K562 (cell line): ENCODE data around the gene TF. TPM values are rescaled to one million over a fixed set of nuclear protein-coding genes. Genes with fewer than 3 reads are reported as not detected.

ENCODE experiments used
- ATAC-seq: fragments of 200-7000 bp; cut with Tn5 transposase; 3 replicates; pipeline ENCODE4 v1.9.1; 2020; ENCODE audit warnings: moderate library complexity
- BruUV-seq: library from RNA; stranded (reverse); fragments of 400-500 nt; replicated peaks from 2 replicates; lab custom pipeline; 2021; lab: Mats Ljungman, UMichigan
- CTCF ChIA-PET: fragments of 300-600 bp; formaldehyde crosslinking; extraction: SDS; loops from one replicate; lab custom pipeline; 2021; ENCODE audit warnings: low intra/inter-chr PET ratio; lab: Yijun Ruan, JAX
- POLR2A ChIA-PET: fragments of 300-600, 350-650 bp; sonication (Branson Sonifier 250); formaldehyde crosslinking; extraction: SDS; loops from one replicate; lab custom pipeline; 2021; ENCODE audit warnings: antibody characterized with exemption, inconsistent platforms; lab: Yijun Ruan, JAX
- DNase-seq, 4 experiments: peaks; one replicate each; pipeline versions ENCODE4 v3.0.0 to v3.0.0-alpha.2; 2011 to 2018; ENCODE audit warnings: low spot score in 3 of 4, mixed read lengths in 3 of 4; ENCODE audit errors: extremely low read depth in 1 of 4
- FAIRE-seq: peaks from 2 replicates; lab custom pipeline; 2011; peaks lifted over from hg19 to GRCh38; lab: Jason Lieb, UNC
- H2AFZ ChIP-seq: 2 replicates; pipeline ENCODE4 v1.6.0; 2011; ENCODE audit warnings: low read depth, low read length, control low read depth, inconsistent platforms
- H3K27ac ChIP-seq: fragments of 200-600 bp; 3 replicates; pipeline ENCODE4 v1.8.0; 2011; ENCODE audit warnings: low read depth, mild to moderate bottlenecking, control low read depth, inconsistent platforms, low read length, moderate library complexity, mixed read lengths; ENCODE audit errors: extremely low read depth
- H3K27me3 ChIP-seq, 2 experiments: fragments of 300-600 bp in 1 of 2; 2 replicates in 1 of 2; 3 replicates in 1 of 2; pipeline versions ENCODE4 v1.6.0 to v1.8.0; 2011; ENCODE audit warnings: inconsistent platforms in 2 of 2, low read length in 2 of 2, mild to moderate bottlenecking in 1 of 2, mixed read lengths in 1 of 2, moderate library complexity in 1 of 2; ENCODE audit not compliant: control insufficient read depth in 2 of 2, insufficient read depth in 2 of 2
- H3K36me3 ChIP-seq: fragments of 300-600 bp; 3 replicates; pipeline ENCODE4 v1.8.0; 2011; ENCODE audit warnings: mild to moderate bottlenecking, low read length, inconsistent platforms; ENCODE audit not compliant: control insufficient read depth, insufficient read depth
- H3K4me1 ChIP-seq, 2 experiments: fragments of 200-600 bp in 1 of 2; replicated peaks in 1 of 2; 2 replicates in 1 of 2; 3 replicates in 1 of 2; pipeline versions ENCODE4 v1.5.1 to v1.8.0; 2011; ENCODE audit warnings: inconsistent platforms in 2 of 2, low read length in 2 of 2, mild to moderate bottlenecking in 1 of 2, mixed read lengths in 1 of 2, moderate library complexity in 1 of 2; ENCODE audit not compliant: control insufficient read depth in 2 of 2, insufficient read depth in 2 of 2
- H3K4me2 ChIP-seq: 2 replicates; pipeline ENCODE4 v1.6.1; 2011; ENCODE audit warnings: low read length, control low read depth, inconsistent platforms, mixed read lengths; ENCODE audit not compliant: insufficient read depth
- H3K4me3 ChIP-seq: fragments of 200-600 bp; sonication (generic), shearing (Covaris generic); 2 replicates; pipeline ENCODE4 v1.5.1; 2016; ENCODE audit warnings: control low read depth, inconsistent platforms
- H3K79me2 ChIP-seq: fragments of 200-600 bp; 3 replicates; pipeline ENCODE4 v1.8.0; 2011; ENCODE audit warnings: low read length, inconsistent platforms; ENCODE audit not compliant: control insufficient read depth, insufficient read depth
- H3K9ac ChIP-seq, 2 experiments: 2 replicates each; pipeline versions ENCODE4 v1.6.0 to v1.6.1; 2011; ENCODE audit warnings: low read depth in 2 of 2, low read length in 2 of 2, control low read depth in 1 of 2, inconsistent platforms in 1 of 2, mild to moderate bottlenecking in 1 of 2, mixed read lengths in 1 of 2; ENCODE audit not compliant: insufficient read depth in 1 of 2
- H3K9me1 ChIP-seq: one replicate; pipeline ENCODE4 v1.6.0; 2011; ENCODE audit warnings: inconsistent platforms, mild to moderate bottlenecking, low read length, moderate library complexity; ENCODE audit not compliant: control insufficient read depth, insufficient read depth
- H3K9me3 ChIP-seq: replicated peaks from 2 replicates; pipeline ENCODE4 v1.5.1; 2011; ENCODE audit warnings: low read depth, low read length, inconsistent platforms; ENCODE audit not compliant: control insufficient read depth, insufficient read depth
- H4K20me1 ChIP-seq: replicated peaks from 2 replicates; pipeline ENCODE4 v1.6.1; 2011; ENCODE audit warnings: low read length, inconsistent platforms, mixed read lengths; ENCODE audit not compliant: control insufficient read depth, insufficient read depth
- CBX2 ChIP-seq: fragments of 200-600 bp; sonication (generic); IDR thresholded peaks from one replicate; pipeline ENCODE4 v1.6.1; 2012; ENCODE audit warnings: mild to moderate bottlenecking, low read length, inconsistent platforms; ENCODE audit not compliant: insufficient read depth, poor library complexity, severe bottlenecking
- ELF1 ChIP-seq: fragments of 200-800 bp; sonication (Bioruptor generic); IDR thresholded peaks from 2 replicates; pipeline ENCODE4 v1.6.1; 2016; ENCODE audit warnings: missing genetic modification characterization, missing compliant biosample characterization
- FOSL1 ChIP-seq: fragments of 200-800 bp; sonication (Bioruptor generic); conservative IDR thresholded peaks from 2 replicates; pipeline ENCODE4 v1.6.1; 2016; ENCODE audit warnings: missing genetic modification characterization, missing compliant biosample characterization
- MAX ChIP-seq: sonication (generic); formaldehyde crosslinking; IDR thresholded peaks from 2 replicates; pipeline ENCODE4 v1.9.0; 2022; ENCODE audit warnings: mild to moderate bottlenecking, missing genetic modification reagents
- MTA2 ChIP-seq: fragments of 450-650 bp; IDR thresholded peaks from 2 replicates; pipeline ENCODE4 v1.6.1; 2016; ENCODE audit warnings: low read depth
- PREB ChIP-seq: sonication (generic); formaldehyde crosslinking; IDR thresholded peaks from 2 replicates; pipeline ENCODE4 v1.8.1; 2023; ENCODE audit warnings: mild to moderate bottlenecking, missing genetic modification reagents
- SMARCB1 ChIP-seq: IDR thresholded peaks from 2 replicates; pipeline ENCODE4 v1.6.1; 2011; ENCODE audit warnings: improper control_type of control experiment, low read depth; ENCODE audit not compliant: insufficient read length
- SMARCE1 ChIP-seq: fragments of 450-650 bp; IDR thresholded peaks from 2 replicates; pipeline ENCODE4 v1.7.1; 2016; ENCODE audit warnings: mild to moderate bottlenecking
- SP2 ChIP-seq: IDR thresholded peaks from 2 replicates; pipeline ENCODE4 v1.6.1; 2011; ENCODE audit warnings: mild to moderate bottlenecking, low read depth, low read length, moderate library complexity; ENCODE audit not compliant: poor library complexity, severe bottlenecking; ENCODE audit errors: extremely low read depth
- ZC3H4 ChIP-seq: sonication (generic); formaldehyde crosslinking; IDR thresholded peaks from 2 replicates; pipeline ENCODE4 v1.9.0; 2021; ENCODE audit warnings: missing genetic modification reagents, borderline replicate concordance
- ZNF431 ChIP-seq: sonication (generic); formaldehyde crosslinking; IDR thresholded peaks from 2 replicates; pipeline ENCODE4 v1.8.0; 2022; ENCODE audit warnings: mild to moderate bottlenecking, missing genetic modification reagents
- ZSCAN29 ChIP-seq: fragments of 450-650 bp; IDR thresholded peaks from 2 replicates; pipeline ENCODE4 v1.6.1; 2017
- WGBS: fragments of 100-300 bp; shearing (Covaris generic); methylation state at CpG from one replicate; pipeline ENCODE4 v1.1.6; 2016; ENCODE audit warnings: low coverage, mixed read lengths; ENCODE audit not compliant: insufficient coverage; ENCODE audit errors: missing lambda C conversion rate; 5-methylcytosine and 5-hydroxymethylcytosine counted together
- in situ Hi-C: fragments of 300-500 bp; cut with MboI; formaldehyde crosslinking; loops from 4 replicates; pipeline ENCODE4 v1.15.0; 2018; ENCODE audit warnings: inconsistent platforms, mixed read lengths
- intact Hi-C: fragments of 100-400 bp; cut with micrococcal nuclease; formaldehyde crosslinking; loops from 2 replicates; pipeline ENCODE4 v1.14.2; 2022
- polyA plus RNA-seq, 8 experiments: library from polyadenylated mRNA; depleted of rRNA in 4 of 8; stranded (reverse) in 5 of 8; unstranded in 3 of 8; fragments of >200 nt; fragmentation: Nextera tagmentation in 2 of 8; fragmentation: Illumina TruSeq in 1 of 8; extraction: Ambion mirVana in 2 of 8; extraction: Trizol in 1 of 8; gene quantifications; 2 replicates each; pipeline versions ENCODE4 v1.2.1 to v1.2.3, GENCODE V29; 2011 to 2014; ENCODE audit warnings: inconsistent platforms in 1 of 8, missing spikeins in 1 of 8
- total RNA-seq, 7 experiments: library from RNA; depleted of rRNA in 6 of 7; stranded (reverse); fragments of >200 nt in 6 of 7; fragmentation: Illumina TruSeq in 2 of 7; extraction: Trizol in 2 of 7; gene quantifications; 2 replicates each; pipeline versions ENCODE4 v1.2.1 to v1.2.3, GENCODE V29; 2011 to 2021; ENCODE audit warnings: low replicate concordance in 1 of 7

The TF gene
- total and polyA plus RNA-seq, 9 of the 15 experiments (the other 6 are each of a cell fraction or from before 2014, with no cell fraction given): 0.09 to 9.2 (median 3.1) TPM

GRCh38 chr3:133840055-133840737 is 94.0 kb downstream of the TF start:
- H3K9ac ChIP-seq: no peak overlapping the region; a peak in 1 of 4 replicates
- H3K27me3 ChIP-seq: no peaks in the 10 kb centered on the region
- peaks cover 5 to 9% of the 10 kb centered on the region in 2 experiments; a peak in 2 of 5 replicates for H3K4me1 ChIP-seq
- intact Hi-C loops (no loop called here), in situ Hi-C loops (no loop called here)
- DNase-seq: no peak
- H4K20me1 ChIP-seq: no peaks in the 10 kb centered on the region
- no peak overlapping the region for H3K27ac ChIP-seq
- no peaks in the 10 kb centered on the region for H3K9me1 ChIP-seq
- WGBS: 63% methylated on average over 5 of the region's 9 CpGs
- TF ChIP-seq PREB (CRISPR knock-in tag): no peak
- no peak for TF ChIP-seq CBX2
- TF ChIP-seq ZNF431 (CRISPR knock-in tag): no peak
- no peak for TF ChIP-seq FOSL1 (tag)
- no peak for TF ChIP-seq ELF1 (tag)
- TF ChIP-seq ZSCAN29: no peak
- no peak for TF ChIP-seq ZC3H4 (CRISPR knock-in tag)
- TF ChIP-seq SMARCE1: no peak
- TF ChIP-seq MAX (CRISPR knock-in tag): no peak
- no peak for TF ChIP-seq SMARCB1
- no peak for TF ChIP-seq SP2
- TF ChIP-seq MTA2: no peak
- TF ChIP-seq, all 486 proteins: peak for 0
- H3K4me2 ChIP-seq: no peak overlapping the region
- no peak for ATAC-seq
- FAIRE-seq: no peak
- ChIA-PET CTCF (no interaction called here), POLR2A (no interaction called here)
- H3K36me3 ChIP-seq: no peaks in the 10 kb centered on the region
- no peak overlapping the region for H2AFZ ChIP-seq
- H3K9me3 ChIP-seq: no peaks in the 10 kb centered on the region
- no peaks in the 10 kb centered on the region for H3K79me2 ChIP-seq
- no TSS peak for BruUV-seq
- H3K4me3 ChIP-seq: no peak overlapping the region
